ENCODE data around the gene LIN54. TPM values are rescaled to one million over a fixed set of nuclear protein-coding genes. Genes with fewer than 3 reads are reported as not detected.

LIN54 gene
- total RNA-seq, 2 donors from 2014 or later = 2.0 to 2.9 TPM

GRCh38 chr4:83019794-83020494 lies 9.3 kb upstream of the LIN54 start:
- intact Hi-C loops (cut with DNase I) = no loop called here
- Histone ChIP-seq H3K27me3 (no peaks in the 10 kb centered on the region), H3K9me3 (no peaks in the 10 kb centered on the region), H3K4me3 (no peak overlapping the region), H3K27ac (no peak overlapping the region), H3K4me1 (no peaks in the 10 kb centered on the region), H3K36me3 (replicated peaks in 1 of 2; ENCODE audit: insufficient read depth in 1 of 2, low read depth in 2 of 2) (no peaks in the 10 kb centered on the region)
- 79 to 80% methylated on average over 3 of the region's 3 CpGs for WGBS, 2 donors
- no peak for DNase-seq
- no peak for TF ChIP-seq POLR2A (IDR thresholded peaks at IDR 0.05)
- no peak for TF ChIP-seq CTCF (IDR thresholded peaks at IDR 0.05)
- no peak for ATAC-seq

GRCh38 chr4:83013902-83014301 lies 3.3 kb upstream of the LIN54 start:
- no peaks in the 10 kb centered on the region for H3K9me3 ChIP-seq
- no peaks in the 10 kb centered on the region for H3K27me3 ChIP-seq
- H3K4me3 ChIP-seq = no peak overlapping the region
- peaks cover 25% of the 10 kb centered on the region for H3K4me1 ChIP-seq
- no peaks in the 10 kb centered on the region for H3K36me3 ChIP-seq (replicated peaks in 1 of 2; ENCODE audit: insufficient read depth in 1 of 2, low read depth in 2 of 2)
- DNase-seq (no peak), ATAC-seq (no peak)
- peak overlapping the region in 3 of 4 donors; percentile 5 to 93 (median 91) for H3K27ac ChIP-seq
- intact Hi-C loops (cut with DNase I) = no loop called here
- no peak for TF ChIP-seq POLR2A (IDR thresholded peaks at IDR 0.05)
- no peak for TF ChIP-seq CTCF (IDR thresholded peaks at IDR 0.05)

- Histone ChIP-seq H3K9me3 (no peaks in the 10 kb centered on the region), H3K36me3 (replicated peaks in 1 of 2; ENCODE audit: insufficient read depth in 1 of 2, low read depth in 2 of 2) (no peaks in the 10 kb centered on the region), H3K4me1 (peaks cover 26% of the 10 kb centered on the region), H3K27me3 (no peaks in the 10 kb centered on the region), H3K4me3 (peak overlapping the region; percentile 6 to 48), H3K27ac (peak overlapping the region; percentile 46 to 93 (median 87))
- intact Hi-C loops (cut with DNase I) = no loop called here
- ATAC-seq (no peak), DNase-seq (no peak)
- WGBS, 2 donors = 4 to 5% methylated on average over 13 of the region's 13 CpGs
- TF ChIP-seq CTCF (IDR thresholded peaks at IDR 0.05) (no peak), POLR2A (IDR thresholded peaks at IDR 0.05) (no peak)
These were observed 2.8 kb upstream of the LIN54 start for GRCh38 chr4:83013420-83013867.

GRCh38 chr4:83012687-83013419 lies 2.2 kb upstream of the LIN54 start:
- peaks cover 26% of the 10 kb centered on the region for H3K4me1 ChIP-seq
- DNase-seq (peak; percentile 96 to 98 (median 96)), ATAC-seq (peak; percentile 95)
- H3K27ac ChIP-seq = peak overlapping the region; percentile 68 to 93 (median 87)
- WGBS, 2 donors = 0 to 1% methylated on average over 11 to 52 of the region's 73 CpGs
- H3K27me3 ChIP-seq = no peaks in the 10 kb centered on the region
- H3K4me3 ChIP-seq = peak overlapping the region; percentile 60 to 72
- no peaks in the 10 kb centered on the region for H3K36me3 ChIP-seq (replicated peaks in 1 of 2; ENCODE audit: insufficient read depth in 1 of 2, low read depth in 2 of 2)
- intact Hi-C loops (cut with DNase I) = no loop called here
- H3K9me3 ChIP-seq = no peaks in the 10 kb centered on the region
- TF ChIP-seq POLR2A (IDR thresholded peaks at IDR 0.05) = peak; percentile 38 to 82 (median 76)
- TF ChIP-seq CTCF (IDR thresholded peaks at IDR 0.05) = peak; percentile 29 to 85 (median 68)
